ENCODE data around the gene ENO3. TPM values are rescaled to one million over a fixed set of nuclear protein-coding genes. Genes with fewer than 3 reads are reported as not detected.

ENO3 gene
- total RNA-seq, 2 experiments from 2014 or later: 28.2 to 31.5 TPM

Other genes starting within 250 kb of the ENO3 start
- gene PELP1, start 247.0 kb upstream of the ENO3 start, total RNA-seq: 100 to 1,000 TPM; 118 to 119 TPM
- 100 to 1,000 TPM; 183 to 193 TPM for gene ARRB2, start 240.5 kb upstream of the ENO3 start, total RNA-seq
- 10 to 100 TPM; 22.1 to 22.9 TPM for gene MED11, start 219.7 kb upstream of the ENO3 start, total RNA-seq
- not detected for gene ZMYND15, start 211.3 kb upstream of the ENO3 start, total RNA-seq
- gene CXCL16, start 211.2 kb upstream of the ENO3 start, total RNA-seq: 1 to 10 TPM; 1.6 to 1.7 TPM
- not detected for gene TM4SF5, start 179.2 kb upstream of the ENO3 start, total RNA-seq
- gene VMO1, start 164.8 kb upstream of the ENO3 start, total RNA-seq: under 1 TPM; 0.29 to 0.32 TPM
- gene GLTPD2, start 162.2 kb upstream of the ENO3 start, total RNA-seq: not detected
- 100 to 1,000 TPM; 183 to 184 TPM for gene PSMB6, start 155.0 kb upstream of the ENO3 start, total RNA-seq
- 10 to 100 TPM in 1 of 2 experiments, 1 to 10 TPM in 1; 10.0 to 12.6 TPM for gene PLD2, start 144.0 kb upstream of the ENO3 start, total RNA-seq
- gene MINK1, start 117.8 kb upstream of the ENO3 start, total RNA-seq: 10 to 100 TPM; 46.8 to 48.5 TPM
- 1 to 10 TPM; 2.8 to 3.2 TPM for gene C17orf107, start 51.6 kb upstream of the ENO3 start, total RNA-seq
- gene CHRNE, start 48.0 kb upstream of the ENO3 start, total RNA-seq: under 1 TPM; 0.38 to 0.42 TPM
- not detected for gene GP1BA, start 18.8 kb upstream of the ENO3 start, total RNA-seq
- 10 to 100 TPM; 91.7 to 92.9 TPM for gene SLC25A11, start 11.1 kb upstream of the ENO3 start, total RNA-seq
- gene RNF167, start 10.9 kb upstream of the ENO3 start, total RNA-seq: 100 to 1,000 TPM; 179 to 192 TPM
- gene PFN1, start 2.6 kb upstream of the ENO3 start, total RNA-seq: 1,000 to 10,000 TPM; 1,847 to 1,866 TPM
- 10 to 100 TPM; 64.0 to 64.8 TPM for gene SPAG7, start 16.7 kb downstream of the ENO3 start, total RNA-seq
- 100 to 1,000 TPM; 120 to 125 TPM for gene CAMTA2, start 36.6 kb downstream of the ENO3 start, total RNA-seq
- gene INCA1, start 46.4 kb downstream of the ENO3 start, total RNA-seq: under 1 TPM; 0.30 to 0.31 TPM
- gene KIF1C, start 46.8 kb downstream of the ENO3 start, total RNA-seq: 10 to 100 TPM; 72.7 to 77.3 TPM
- under 1 TPM; 0.21 to 0.32 TPM for gene SLC52A1, start 84.3 kb downstream of the ENO3 start, total RNA-seq
- gene ZFP3, start 127.3 kb downstream of the ENO3 start, total RNA-seq: 1 to 10 TPM; 2.6 to 2.7 TPM
- gene ZNF232, start 160.8 kb downstream of the ENO3 start, total RNA-seq: 10 to 100 TPM; 23.9 to 24.8 TPM
- gene USP6, start 164.9 kb downstream of the ENO3 start, total RNA-seq: under 1 TPM; 0.04 TPM
- 10 to 100 TPM; 11.9 to 12.1 TPM for gene ZNF594, start 240.7 kb downstream of the ENO3 start, total RNA-seq

All from activated CD8-positive, alpha-beta memory T cell treated with anti-CD3 and anti-CD28 coated beads for 36 hours (primary cell).